Fibroblast of pulmonary artery (primary cell): ENCODE measurements around the gene YTHDC1.

ENCODE experiments used
- DNase-seq: peaks from one replicate; pipeline ENCODE4 v3.0.0-alpha.2; 2010; ENCODE audit warnings: low read depth
- H3K4me3 ChIP-seq: replicated peaks from 2 replicates; pipeline ENCODE4 v1.5.1; 2011; ENCODE audit warnings: low read depth, mild to moderate bottlenecking, control low read depth, low read length, moderate library complexity
- TF ChIP-seq, protein P1 (sequence below): IDR thresholded peaks from 2 replicates; pipeline ENCODE4 v1.5.1; 2011; ENCODE audit warnings: mild to moderate bottlenecking, control low read depth, low read length, inconsistent platforms; ENCODE audit errors: missing control alignments

Gene YTHDC1

DNA sequence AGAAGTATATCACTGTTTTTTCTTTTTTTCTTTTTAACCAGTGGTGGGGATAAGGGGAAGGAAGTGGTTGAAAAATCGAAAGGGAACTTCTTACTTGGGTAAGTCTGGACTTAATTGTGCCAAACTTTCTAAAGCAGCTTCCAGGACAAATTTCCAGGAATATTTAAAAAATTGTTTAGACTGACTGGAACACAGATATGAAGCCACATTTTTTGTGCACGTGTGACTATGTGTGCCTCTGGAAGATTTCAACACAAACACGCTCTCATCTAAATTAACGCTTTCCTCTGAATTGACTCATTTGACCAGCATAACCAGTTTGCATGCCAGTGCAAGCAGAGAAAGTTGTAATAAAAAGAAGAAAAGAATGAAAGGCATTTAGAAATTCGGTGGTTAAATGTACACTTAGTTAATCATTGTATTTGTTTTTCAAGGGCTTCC, 18.8 kb upstream of the YTHDC1 start:
- TF ChIP-seq, protein P1, sequence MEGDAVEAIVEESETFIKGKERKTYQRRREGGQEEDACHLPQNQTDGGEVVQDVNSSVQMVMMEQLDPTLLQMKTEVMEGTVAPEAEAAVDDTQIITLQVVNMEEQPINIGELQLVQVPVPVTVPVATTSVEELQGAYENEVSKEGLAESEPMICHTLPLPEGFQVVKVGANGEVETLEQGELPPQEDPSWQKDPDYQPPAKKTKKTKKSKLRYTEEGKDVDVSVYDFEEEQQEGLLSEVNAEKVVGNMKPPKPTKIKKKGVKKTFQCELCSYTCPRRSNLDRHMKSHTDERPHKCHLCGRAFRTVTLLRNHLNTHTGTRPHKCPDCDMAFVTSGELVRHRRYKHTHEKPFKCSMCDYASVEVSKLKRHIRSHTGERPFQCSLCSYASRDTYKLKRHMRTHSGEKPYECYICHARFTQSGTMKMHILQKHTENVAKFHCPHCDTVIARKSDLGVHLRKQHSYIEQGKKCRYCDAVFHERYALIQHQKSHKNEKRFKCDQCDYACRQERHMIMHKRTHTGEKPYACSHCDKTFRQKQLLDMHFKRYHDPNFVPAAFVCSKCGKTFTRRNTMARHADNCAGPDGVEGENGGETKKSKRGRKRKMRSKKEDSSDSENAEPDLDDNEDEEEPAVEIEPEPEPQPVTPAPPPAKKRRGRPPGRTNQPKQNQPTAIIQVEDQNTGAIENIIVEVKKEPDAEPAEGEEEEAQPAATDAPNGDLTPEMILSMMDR, result no peak
- peak; percentile 37 for DNase-seq
- H3K4me3 ChIP-seq, result no peak overlapping the region

DNA sequence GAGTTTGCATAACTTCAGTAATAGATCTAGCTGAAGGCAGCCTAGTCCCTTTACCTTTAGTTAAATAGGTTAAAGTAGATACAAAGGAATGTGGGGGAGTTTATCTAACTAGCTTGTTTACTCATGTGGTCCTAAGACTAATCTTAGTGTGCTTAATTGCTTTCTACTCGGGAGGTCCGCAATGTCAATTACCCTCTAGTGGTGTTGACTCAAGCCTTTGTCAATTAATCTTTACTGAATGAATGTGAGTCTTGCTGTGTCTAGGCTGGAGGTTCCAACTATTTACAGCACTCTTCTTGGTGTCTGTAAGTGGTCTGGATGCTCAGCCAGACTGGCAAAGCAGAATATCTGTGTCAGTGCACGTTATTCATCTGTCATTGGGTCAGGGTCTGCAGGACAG, 17.9 kb upstream of the YTHDC1 start:
- DNase-seq, result no peak
- TF ChIP-seq, protein P1, result no peak
- H3K4me3 ChIP-seq, result no peak overlapping the region

DNA sequence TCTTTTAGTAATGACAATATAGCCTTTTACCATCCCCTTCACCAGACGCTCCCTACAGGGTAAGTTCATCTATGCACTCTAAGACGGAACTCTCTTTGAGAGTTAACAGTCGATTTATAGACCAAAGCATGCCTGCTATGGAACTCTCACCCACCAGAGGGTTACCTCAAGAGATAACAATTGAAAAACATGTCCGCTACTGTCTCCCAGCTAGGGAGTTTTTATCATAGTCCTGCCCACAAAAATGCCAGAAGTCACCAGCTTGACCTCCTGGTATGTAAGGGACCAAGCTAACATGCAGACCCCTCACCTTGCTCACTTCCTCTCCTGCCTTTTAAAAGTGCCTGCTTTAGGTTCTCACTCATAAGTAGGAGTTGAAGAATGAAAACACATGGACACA, 16.7 kb upstream of the YTHDC1 start:
- TF ChIP-seq, protein P1, result no peak
- no peak for DNase-seq
- H3K4me3 ChIP-seq, result no peak overlapping the region

DNA sequence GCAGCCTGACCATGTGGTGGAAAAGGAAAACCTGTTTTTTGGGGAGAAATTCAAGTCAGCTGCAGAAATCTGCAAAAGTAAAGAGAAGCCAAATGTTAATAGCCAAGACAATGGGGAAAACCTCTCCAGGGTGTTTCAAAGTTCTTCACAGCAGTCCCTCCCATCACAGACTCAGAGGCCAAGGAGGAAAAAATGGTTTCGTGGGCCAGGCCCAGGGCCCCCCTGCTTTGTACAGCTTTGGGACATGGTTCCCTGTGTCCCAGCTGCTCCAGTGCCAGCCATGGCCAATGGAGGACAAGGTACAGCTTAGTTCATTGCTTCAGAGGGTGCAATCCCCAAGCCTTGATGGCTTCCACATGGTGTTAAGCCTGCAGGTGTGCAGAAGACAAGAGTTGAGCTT, 15.2 kb upstream of the YTHDC1 start:
- TF ChIP-seq, protein P1, result no peak
- no peak for DNase-seq
- H3K4me3 ChIP-seq, result no peak overlapping the region

DNA sequence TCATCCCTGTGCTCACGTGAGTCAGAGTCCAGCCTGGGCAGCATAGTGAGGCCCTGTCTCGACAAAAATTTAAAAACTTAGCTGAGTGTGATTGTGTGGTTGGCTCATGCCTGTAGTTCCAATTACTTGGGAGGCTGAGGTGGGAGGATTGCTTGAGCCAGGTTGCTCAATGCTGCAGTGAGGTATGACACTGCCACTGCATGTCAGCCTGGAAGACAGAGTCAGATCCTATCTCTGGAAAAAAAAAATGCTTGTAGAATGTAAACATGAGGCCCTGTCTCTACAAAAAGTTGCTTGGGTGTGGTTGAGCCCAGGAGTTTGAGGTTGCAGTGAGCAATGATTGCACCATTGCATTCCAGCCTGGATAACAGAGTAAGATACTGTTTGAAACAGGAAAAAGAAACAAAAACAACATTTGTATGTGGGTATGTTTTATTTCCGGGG, 11.3 kb upstream of the YTHDC1 start:
- H3K4me3 ChIP-seq, result no peak overlapping the region
- TF ChIP-seq, protein P1, result no peak
- DNase-seq, result peak; percentile 47

DNA sequence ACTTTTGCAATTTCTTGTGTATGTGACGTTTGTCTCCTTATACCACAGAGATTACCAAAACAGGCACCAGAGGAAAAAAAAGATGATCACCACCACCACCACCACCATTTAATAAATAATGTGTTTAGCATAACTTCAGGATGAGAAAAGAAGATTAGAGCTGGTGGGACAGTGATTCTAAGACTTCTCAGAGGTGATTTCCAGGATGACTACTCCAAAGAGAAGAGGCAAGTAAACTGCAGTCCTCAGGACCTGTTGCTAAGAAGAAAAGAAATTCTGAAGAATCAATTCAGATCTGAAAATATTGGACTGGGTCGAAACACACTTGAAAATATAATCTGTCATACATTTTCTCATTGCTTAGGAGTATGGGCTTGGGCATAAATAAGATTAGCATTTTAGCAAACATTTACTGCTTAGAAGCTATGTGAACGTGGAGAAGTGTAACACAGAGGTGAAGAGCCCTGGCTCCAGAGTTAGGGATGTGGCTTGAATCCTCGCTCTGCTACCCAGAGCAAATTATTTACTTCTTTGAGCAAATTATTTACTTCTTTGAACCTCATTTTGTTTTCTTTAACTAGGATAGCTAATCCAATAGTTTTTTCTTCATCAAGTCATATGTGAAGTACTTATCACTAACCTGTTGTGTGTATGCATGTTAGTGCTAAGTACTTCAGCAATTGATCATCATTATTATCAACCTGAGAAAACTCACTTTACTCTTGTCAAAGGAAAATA, 10.5 kb upstream of the YTHDC1 start:
- H3K4me3 ChIP-seq, result no peak overlapping the region
- TF ChIP-seq, protein P1, result no peak
- no peak for DNase-seq

DNA sequence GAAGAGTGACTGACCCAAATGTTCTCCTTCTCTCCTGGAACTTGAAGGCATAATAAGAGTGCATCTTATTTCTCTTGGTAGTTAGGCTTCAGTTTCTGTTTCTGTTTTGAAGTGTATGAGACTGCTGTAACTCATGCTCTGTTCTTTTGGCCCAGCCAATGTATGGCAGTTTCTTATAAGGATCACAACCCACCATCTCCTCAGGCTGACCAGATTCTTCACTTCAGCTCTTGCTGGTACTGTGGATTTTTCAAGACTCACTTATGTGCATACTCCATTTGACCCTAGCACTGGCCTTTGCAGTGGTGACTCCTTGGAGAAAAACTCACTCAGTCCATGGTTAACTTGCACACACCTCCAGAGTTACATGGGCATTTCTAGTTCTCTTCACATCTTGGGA, 9.6 kb upstream of the YTHDC1 start:
- TF ChIP-seq, protein P1, result no peak
- H3K4me3 ChIP-seq, result no peak overlapping the region
- no peak for DNase-seq
